ENCODE measurements around the gene IFT88. TPM values are rescaled to one million over a fixed set of nuclear protein-coding genes. Genes with fewer than 3 reads are reported as not detected.
"Not testable (repeated sequence)": the region's sequence is repeated elsewhere in the genome, so short reads cannot be mapped to it uniquely, and the experiment has no call there.

Gene IFT88
- total and polyA plus RNA-seq, 5 donors: 5.8 to 12.9 (median 9.9) TPM

DNA sequence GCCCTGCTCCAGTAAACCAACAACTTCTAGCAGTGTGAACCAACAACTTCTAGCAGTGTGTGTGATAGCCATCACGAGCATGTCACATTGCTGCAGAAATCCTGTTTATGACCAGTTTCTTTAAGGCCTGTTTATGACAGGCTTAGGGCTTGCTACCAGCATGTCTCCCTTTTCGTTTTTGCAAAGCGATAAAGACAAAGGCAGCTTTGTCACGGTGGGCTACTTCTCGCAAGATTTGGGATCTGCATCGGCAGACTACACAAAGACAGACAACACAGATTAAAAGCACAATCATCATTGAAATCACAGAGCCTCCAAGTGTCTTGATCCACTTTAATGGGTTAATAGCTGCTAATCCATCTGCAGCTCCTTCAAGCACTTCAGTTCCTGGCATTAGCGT is 111.6 kb downstream of the IFT88 start:
- H3K9me3 ChIP-seq (ENCODE audit: control insufficient read depth, low read length); ATAC-seq; H3K4me1 ChIP-seq (ENCODE audit: control insufficient read depth, insufficient read depth, low read length); H3K27ac ChIP-seq (ENCODE audit: low read length); H3K27me3 ChIP-seq (ENCODE audit: control insufficient read depth, insufficient read depth); DNase-seq; intact Hi-C loops (cut with DNase I); H3K4me3 ChIP-seq (ENCODE audit: low read length): not testable (repeated sequence)
- 79% methylated on average over 7 of the region's 7 CpGs for WGBS

DNA sequence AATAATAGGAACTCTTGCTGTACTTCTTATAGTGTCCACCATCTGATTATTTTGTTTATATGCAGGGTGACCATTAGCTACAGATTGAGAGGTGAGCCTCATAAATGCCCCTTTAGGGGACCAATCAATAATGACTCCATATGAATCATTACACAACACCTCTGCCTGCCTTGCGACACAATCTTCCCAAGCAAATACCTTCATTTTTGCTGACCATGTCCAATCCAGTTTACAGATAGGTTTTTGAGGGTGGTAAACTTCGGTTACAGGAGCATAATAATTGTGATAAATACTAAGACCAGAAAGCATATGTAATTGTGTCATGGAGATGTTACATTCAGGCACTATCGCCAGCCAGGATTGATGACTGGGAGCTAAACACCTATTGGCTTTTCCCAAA is 112.9 kb downstream of the IFT88 start:
- no peak overlapping the region for H3K4me3 ChIP-seq (ENCODE audit: low read length)
- H3K27ac ChIP-seq (ENCODE audit: low read length): no peak overlapping the region
- WGBS: 98% methylated on average over 3 of the region's 3 CpGs
- no peaks in the 10 kb centered on the region for H3K27me3 ChIP-seq (ENCODE audit: control insufficient read depth, insufficient read depth)
- intact Hi-C loops (cut with DNase I): no loop called here
- DNase-seq (no peak), ATAC-seq (no peak)
- no peaks in the 10 kb centered on the region for H3K4me1 ChIP-seq (ENCODE audit: control insufficient read depth, insufficient read depth, low read length)
- H3K9me3 ChIP-seq (ENCODE audit: control insufficient read depth, low read length): no peaks in the 10 kb centered on the region

DNA sequence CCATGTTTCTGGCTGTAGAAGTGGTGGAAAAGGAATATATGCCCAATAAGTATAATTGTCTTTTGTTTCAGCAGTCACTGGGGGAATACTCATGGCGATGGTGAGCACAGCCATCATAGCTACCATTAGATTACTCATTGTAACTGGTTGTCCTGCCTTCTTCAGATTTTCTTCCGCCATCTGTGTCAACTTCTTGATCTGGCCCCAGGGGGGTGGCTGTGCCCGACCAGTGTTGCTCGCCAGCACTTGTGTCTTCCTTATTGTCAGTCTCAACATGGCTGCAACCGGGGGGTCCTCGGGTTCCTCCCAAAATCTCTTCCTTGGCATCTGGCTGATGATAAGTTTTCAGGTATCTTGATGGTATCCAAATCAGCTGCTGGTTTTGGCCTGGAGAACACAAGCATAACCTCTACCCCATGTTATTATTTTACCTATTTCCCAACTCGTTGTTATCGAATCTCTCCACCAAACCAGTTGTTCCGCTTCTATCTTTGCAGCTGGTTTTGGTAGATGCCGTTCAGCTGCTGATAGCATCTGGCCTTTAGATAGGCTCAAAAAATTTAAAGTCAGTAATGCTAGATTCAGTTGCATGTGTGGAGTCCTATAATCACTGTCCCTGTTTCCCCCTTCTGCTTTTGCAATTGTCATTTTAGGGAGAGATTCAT is 113.6 kb downstream of the IFT88 start:
- no peak for DNase-seq
- ATAC-seq: no peak
- WGBS: 95% methylated on average over 10 of the region's 10 CpGs
- Histone ChIP-seq H3K27ac (ENCODE audit: low read length) (no peak overlapping the region), H3K9me3 (ENCODE audit: control insufficient read depth, low read length) (no peaks in the 10 kb centered on the region), H3K4me1 (ENCODE audit: control insufficient read depth, insufficient read depth, low read length) (no peaks in the 10 kb centered on the region), H3K4me3 (ENCODE audit: low read length) (no peak overlapping the region), H3K27me3 (ENCODE audit: control insufficient read depth, insufficient read depth) (no peaks in the 10 kb centered on the region)
- intact Hi-C loops (cut with DNase I): no loop called here

DNA sequence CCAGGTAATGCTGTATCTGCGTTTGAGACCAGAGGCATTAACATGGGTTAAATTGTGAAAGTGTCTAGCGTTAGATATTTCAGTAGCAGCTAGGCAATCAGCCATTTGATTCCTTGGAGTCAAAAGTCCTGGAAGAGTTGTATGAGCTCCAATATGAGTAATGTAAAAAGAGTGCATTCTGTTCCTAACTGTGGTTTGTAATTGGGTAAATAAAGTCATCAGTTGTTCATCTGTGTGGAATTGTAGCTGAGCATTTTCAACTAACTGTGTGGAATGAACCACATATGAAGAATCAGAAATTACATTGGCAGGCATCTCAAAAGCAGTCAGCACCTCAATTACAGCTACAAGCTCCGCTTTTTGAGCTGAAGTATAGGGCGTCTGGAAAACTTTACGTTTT is 114.5 kb downstream of the IFT88 start:
- H3K9me3 ChIP-seq (ENCODE audit: control insufficient read depth, low read length); intact Hi-C loops (cut with DNase I); ATAC-seq; H3K4me1 ChIP-seq (ENCODE audit: control insufficient read depth, insufficient read depth, low read length); H3K27ac ChIP-seq (ENCODE audit: low read length); H3K27me3 ChIP-seq (ENCODE audit: control insufficient read depth, insufficient read depth); H3K4me3 ChIP-seq (ENCODE audit: low read length); DNase-seq: not testable (repeated sequence)
- 74% methylated on average over 5 of the region's 5 CpGs for WGBS

DNA sequence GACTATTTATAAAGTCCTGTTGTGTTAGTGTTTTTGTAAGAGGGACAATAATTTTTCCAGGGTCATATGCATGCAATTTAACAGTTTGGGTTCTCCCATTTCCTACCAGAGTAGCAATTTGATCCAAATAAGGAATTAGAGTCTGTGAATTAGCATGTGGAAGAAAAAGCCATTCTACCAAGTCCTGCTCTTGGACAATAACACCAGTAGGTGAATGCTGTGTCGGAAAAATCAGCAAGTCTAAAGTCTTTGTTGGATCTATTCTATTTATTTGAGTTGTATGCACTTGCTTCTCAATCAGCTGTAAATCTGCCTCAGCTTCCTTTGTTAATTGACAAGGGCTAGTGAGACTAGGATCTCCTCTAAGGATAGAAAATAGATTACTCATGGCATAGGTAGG is 115.1 kb downstream of the IFT88 start:
- Histone ChIP-seq H3K27me3 (ENCODE audit: control insufficient read depth, insufficient read depth) (no peaks in the 10 kb centered on the region), H3K4me1 (ENCODE audit: control insufficient read depth, insufficient read depth, low read length) (no peaks in the 10 kb centered on the region), H3K4me3 (ENCODE audit: low read length) (no peak overlapping the region), H3K9me3 (ENCODE audit: control insufficient read depth, low read length) (no peaks in the 10 kb centered on the region), H3K27ac (ENCODE audit: low read length) (no peak overlapping the region)
- intact Hi-C loops (cut with DNase I): no loop called here
- 93% methylated on average over 1 of the region's 1 CpG for WGBS
- DNase-seq: no peak
- no peak for ATAC-seq

DNA sequence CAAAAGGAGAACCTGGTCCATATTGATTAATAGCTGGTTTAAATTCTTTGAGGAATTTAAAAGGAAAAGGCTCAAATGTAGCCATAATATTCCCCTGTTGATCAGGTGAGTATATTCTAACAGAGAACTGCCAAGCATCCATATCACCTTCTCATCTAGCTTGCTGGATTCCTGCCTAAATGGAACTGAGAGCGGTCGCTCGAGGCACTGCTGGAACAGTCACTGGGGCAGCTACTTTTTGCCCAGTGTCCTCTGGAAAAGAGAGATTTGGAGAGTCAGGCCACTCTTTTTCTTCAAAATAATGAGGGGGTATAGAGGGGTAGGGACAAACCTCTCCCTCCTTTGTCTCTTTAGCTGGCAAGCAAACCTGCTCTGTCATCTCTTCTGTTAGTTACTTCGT is 117.1 kb downstream of the IFT88 start:
- 90% methylated on average over 4 of the region's 4 CpGs for WGBS
- no peak for DNase-seq
- no peak for ATAC-seq
- intact Hi-C loops (cut with DNase I): no loop called here
- H3K4me3 ChIP-seq (ENCODE audit: low read length): no peak overlapping the region
- no peaks in the 10 kb centered on the region for H3K4me1 ChIP-seq (ENCODE audit: control insufficient read depth, insufficient read depth, low read length)
- no peak overlapping the region for H3K27ac ChIP-seq (ENCODE audit: low read length)
- no peaks in the 10 kb centered on the region for H3K9me3 ChIP-seq (ENCODE audit: control insufficient read depth, low read length)
- no peaks in the 10 kb centered on the region for H3K27me3 ChIP-seq (ENCODE audit: control insufficient read depth, insufficient read depth)

DNA sequence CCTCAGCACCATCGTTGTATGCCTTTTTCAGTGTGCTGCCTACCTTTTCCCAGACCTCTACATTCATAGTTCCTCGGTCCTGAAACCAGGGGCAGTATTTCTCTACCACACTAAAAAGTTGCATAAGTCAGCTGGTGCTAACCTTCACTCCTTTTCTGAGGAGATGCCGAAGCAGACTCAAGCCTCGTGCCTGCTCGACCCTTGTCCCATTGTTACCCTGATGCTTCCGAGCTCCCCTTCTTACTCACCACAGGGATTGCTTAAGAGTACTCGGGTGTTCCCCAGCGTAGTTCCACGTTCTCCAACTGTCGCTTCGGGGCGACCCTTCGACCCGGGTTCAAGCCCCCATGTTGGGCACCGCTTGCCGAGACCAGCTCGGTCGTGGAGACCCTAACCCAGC is 117.6 kb downstream of the IFT88 start:
- WGBS: 83% methylated on average over 18 of the region's 18 CpGs
- no peaks in the 10 kb centered on the region for H3K4me1 ChIP-seq (ENCODE audit: control insufficient read depth, insufficient read depth, low read length)
- no peaks in the 10 kb centered on the region for H3K9me3 ChIP-seq (ENCODE audit: control insufficient read depth, low read length)
- no peak overlapping the region for H3K27ac ChIP-seq (ENCODE audit: low read length)
- no peak for DNase-seq
- peak in 1 of 2 donors; percentile 70 for ATAC-seq
- H3K4me3 ChIP-seq (ENCODE audit: low read length): no peak overlapping the region
- intact Hi-C loops (cut with DNase I): no loop called here
- H3K27me3 ChIP-seq (ENCODE audit: control insufficient read depth, insufficient read depth): no peaks in the 10 kb centered on the region

DNA sequence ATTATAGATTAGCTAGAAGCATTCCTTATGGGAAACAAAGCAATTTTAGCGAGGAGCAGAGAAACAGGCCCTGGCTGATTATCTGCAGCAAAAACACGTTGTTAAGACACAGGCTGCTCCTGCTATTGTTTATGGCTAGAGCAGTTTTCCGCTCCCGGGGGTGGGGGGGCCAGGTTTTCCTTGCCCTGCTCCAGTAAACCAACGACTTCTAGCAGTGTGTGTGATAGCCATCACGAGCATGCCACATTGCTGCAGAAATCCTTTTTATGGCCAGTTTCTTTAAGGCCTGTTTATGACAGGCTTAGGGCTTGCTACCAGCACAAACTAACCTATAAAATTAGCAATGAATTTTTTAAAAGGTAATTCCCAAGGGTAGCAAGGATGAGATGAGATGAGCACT is 118.1 kb downstream of the IFT88 start:
- no peak overlapping the region for H3K27ac ChIP-seq (ENCODE audit: low read length)
- H3K9me3 ChIP-seq (ENCODE audit: control insufficient read depth, low read length): no peaks in the 10 kb centered on the region
- no peak for DNase-seq
- no peak overlapping the region for H3K4me3 ChIP-seq (ENCODE audit: low read length)
- no peaks in the 10 kb centered on the region for H3K4me1 ChIP-seq (ENCODE audit: control insufficient read depth, insufficient read depth, low read length)
- H3K27me3 ChIP-seq (ENCODE audit: control insufficient read depth, insufficient read depth): no peaks in the 10 kb centered on the region
- WGBS: 77% methylated on average over 6 of the region's 6 CpGs
- intact Hi-C loops (cut with DNase I): no loop called here
- ATAC-seq: peak in 1 of 2 donors; percentile 76

DNA sequence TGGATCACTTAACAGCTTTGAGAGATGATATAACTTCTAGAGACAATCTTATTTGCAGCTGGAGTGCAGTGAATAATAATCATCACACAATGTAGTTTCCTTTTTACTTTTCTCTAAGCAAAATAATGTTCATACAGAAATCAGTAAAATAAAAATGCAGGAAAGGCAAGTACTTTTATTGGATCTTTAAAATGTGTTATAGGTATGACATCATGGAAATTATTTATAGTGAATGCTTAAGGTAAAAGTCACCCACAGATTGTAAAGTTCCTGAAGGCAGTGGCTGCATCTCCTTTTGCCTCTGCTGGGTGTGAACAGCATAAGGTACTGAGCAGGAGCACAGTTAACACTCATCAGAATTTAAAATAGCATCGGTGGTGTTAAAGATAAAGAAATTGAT is 119.2 kb downstream of the IFT88 start:
- no peak overlapping the region for H3K27ac ChIP-seq (ENCODE audit: low read length)
- WGBS: 69% methylated on average over 1 of the region's 1 CpG
- no peaks in the 10 kb centered on the region for H3K27me3 ChIP-seq (ENCODE audit: control insufficient read depth, insufficient read depth)
- ATAC-seq (no peak), DNase-seq (no peak)
- H3K4me3 ChIP-seq (ENCODE audit: low read length): no peak overlapping the region
- H3K4me1 ChIP-seq (ENCODE audit: control insufficient read depth, insufficient read depth, low read length): no peaks in the 10 kb centered on the region
- H3K9me3 ChIP-seq (ENCODE audit: control insufficient read depth, low read length): no peaks in the 10 kb centered on the region
- intact Hi-C loops (cut with DNase I): no loop called here

DNA sequence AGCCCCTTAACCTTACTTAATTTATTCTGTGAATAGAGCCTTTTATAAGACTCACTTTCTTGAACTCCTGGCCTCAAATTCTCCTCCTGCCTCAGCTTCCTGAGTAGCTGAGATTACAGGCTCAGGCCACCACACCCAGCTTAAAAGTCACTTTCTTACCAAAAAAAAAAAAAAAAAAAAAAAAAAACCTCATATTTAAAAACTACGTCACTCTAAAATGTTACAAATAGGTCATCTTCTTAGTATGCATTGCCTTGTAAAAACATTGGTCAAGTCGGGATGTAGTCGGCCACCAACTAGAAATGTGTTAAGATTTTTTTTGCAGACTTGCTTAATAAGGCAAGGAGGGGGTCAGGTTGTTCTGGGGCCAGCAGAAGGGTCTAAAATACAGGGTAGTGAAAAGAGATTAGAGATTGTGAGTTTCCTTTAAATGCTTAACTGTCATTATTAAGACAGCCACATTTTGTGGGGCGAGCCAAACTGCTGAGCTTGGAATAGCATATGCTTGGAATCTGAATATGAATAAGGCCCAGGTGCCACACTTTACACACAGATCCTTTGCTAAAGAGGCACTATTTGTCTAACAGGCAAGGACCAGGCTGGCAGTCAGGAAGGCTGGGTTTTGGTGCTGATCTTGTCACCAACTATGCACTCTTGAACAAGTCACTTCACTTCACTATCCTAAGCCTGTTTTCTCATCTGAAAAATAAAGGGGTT is 120.1 kb downstream of the IFT88 start:
- intact Hi-C loops (cut with DNase I): no loop called here
- no peaks in the 10 kb centered on the region for H3K9me3 ChIP-seq (ENCODE audit: control insufficient read depth, low read length)
- no peak for DNase-seq
- no peaks in the 10 kb centered on the region for H3K4me1 ChIP-seq (ENCODE audit: control insufficient read depth, insufficient read depth, low read length)
- peak; percentile 48 to 85 for ATAC-seq
- H3K4me3 ChIP-seq (ENCODE audit: low read length): no peak overlapping the region
- no peaks in the 10 kb centered on the region for H3K27me3 ChIP-seq (ENCODE audit: control insufficient read depth, insufficient read depth)
- 62% methylated on average over 4 of the region's 4 CpGs for WGBS
- H3K27ac ChIP-seq (ENCODE audit: low read length): no peak overlapping the region

DNA sequence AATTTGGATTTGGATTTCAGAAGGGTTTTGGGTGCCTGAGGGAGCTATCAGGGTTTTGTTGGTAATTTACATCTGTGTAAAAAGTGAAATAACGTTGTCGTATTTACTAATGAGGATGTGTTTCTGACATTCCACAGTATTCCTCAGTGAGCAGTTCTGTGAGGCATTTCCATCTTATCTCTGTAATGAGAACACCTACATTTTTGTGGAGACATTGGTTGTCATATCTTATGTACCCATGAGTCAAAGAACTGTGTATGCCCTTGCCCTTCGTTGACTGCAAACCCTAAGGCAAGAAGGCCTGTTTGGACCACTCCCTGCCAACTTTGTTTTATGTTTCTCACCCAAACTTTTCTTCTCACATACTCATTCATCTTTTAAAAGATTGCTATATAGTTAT is 122.3 kb downstream of the IFT88 start:
- no peak for ATAC-seq
- 95% methylated on average over 3 of the region's 3 CpGs for WGBS
- H3K27me3 ChIP-seq (ENCODE audit: control insufficient read depth, insufficient read depth): no peaks in the 10 kb centered on the region
- no peaks in the 10 kb centered on the region for H3K4me1 ChIP-seq (ENCODE audit: control insufficient read depth, insufficient read depth, low read length)
- no peaks in the 10 kb centered on the region for H3K9me3 ChIP-seq (ENCODE audit: control insufficient read depth, low read length)
- no peak overlapping the region for H3K4me3 ChIP-seq (ENCODE audit: low read length)
- no peak overlapping the region for H3K27ac ChIP-seq (ENCODE audit: low read length)
- DNase-seq: no peak
- intact Hi-C loops (cut with DNase I): no loop called here
